ENCODE results near the gene TSC22D1. TPM values are rescaled to one million over a fixed set of nuclear protein-coding genes. Genes with fewer than 3 reads are reported as not detected.
"Not testable (repeated sequence)": the region's sequence is repeated elsewhere in the genome, so short reads cannot be mapped to it uniquely, and the experiment has no call there.

The TSC22D1 gene
- total and polyA plus RNA-seq, 4 donors, result 21.0 to 43.5 (median 37.0) TPM

DNA sequence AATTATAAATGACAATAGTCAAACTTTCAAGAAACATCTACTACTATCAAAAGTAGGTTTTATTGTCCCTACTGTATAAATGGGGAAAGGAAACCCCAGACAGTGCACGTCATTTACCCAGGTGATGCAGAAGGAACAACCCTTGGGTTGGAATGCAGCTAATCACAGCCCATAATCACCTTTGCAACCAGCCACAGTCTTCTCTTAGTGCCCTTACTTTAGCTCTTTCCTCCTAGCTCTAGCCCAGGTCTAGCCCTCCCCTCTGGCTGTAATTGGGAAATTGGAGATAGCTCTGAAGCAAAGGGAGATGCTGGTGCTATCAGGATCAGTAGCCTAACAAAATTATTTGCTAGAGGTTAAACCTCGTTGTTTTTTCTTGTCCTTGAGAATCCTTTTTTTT lies 25.5 kb upstream of the TSC22D1 start:
- no peak for TF ChIP-seq FOXA2 (IDR thresholded peaks at IDR 0.05)
- TF ChIP-seq, protein P1, sequence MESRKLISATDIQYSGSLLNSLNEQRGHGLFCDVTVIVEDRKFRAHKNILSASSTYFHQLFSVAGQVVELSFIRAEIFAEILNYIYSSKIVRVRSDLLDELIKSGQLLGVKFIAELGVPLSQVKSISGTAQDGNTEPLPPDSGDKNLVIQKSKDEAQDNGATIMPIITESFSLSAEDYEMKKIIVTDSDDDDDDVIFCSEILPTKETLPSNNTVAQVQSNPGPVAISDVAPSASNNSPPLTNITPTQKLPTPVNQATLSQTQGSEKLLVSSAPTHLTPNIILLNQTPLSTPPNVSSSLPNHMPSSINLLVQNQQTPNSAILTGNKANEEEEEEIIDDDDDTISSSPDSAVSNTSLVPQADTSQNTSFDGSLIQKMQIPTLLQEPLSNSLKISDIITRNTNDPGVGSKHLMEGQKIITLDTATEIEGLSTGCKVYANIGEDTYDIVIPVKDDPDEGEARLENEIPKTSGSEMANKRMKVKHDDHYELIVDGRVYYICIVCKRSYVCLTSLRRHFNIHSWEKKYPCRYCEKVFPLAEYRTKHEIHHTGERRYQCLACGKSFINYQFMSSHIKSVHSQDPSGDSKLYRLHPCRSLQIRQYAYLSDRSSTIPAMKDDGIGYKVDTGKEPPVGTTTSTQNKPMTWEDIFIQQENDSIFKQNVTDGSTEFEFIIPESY (IDR thresholded peaks at IDR 0.05), result no peak
- no peak for DNase-seq (ENCODE audit: low spot score)
- Histone ChIP-seq H3K36me3 (ENCODE audit: control insufficient read depth in 4 of 4, insufficient read depth in 3 of 4, low read depth in 1 of 4, low read length in 3 of 4) (no peaks in the 10 kb centered on the region), H3K9ac (ENCODE audit: low read depth in 1 of 2, low read length in 2 of 2) (no peak overlapping the region), H3K4me3 (ENCODE audit: low read depth in 1 of 3, low read length in 3 of 3) (no peak overlapping the region), H3K9me3 (ENCODE audit: control insufficient read depth in 4 of 4, low read length in 3 of 4) (no peaks in the 10 kb centered on the region), H3K27me3 (ENCODE audit: control insufficient read depth in 4 of 4, insufficient read depth in 4 of 4, low read length in 3 of 4) (no peaks in the 10 kb centered on the region), H3K4me1 (ENCODE audit: control insufficient read depth in 4 of 4, insufficient read depth in 4 of 4, low read length in 3 of 4) (no peaks in the 10 kb centered on the region), H3K27ac (ENCODE audit: low read depth in 1 of 2, low read length in 2 of 2) (no peak overlapping the region)
- 59% methylated on average over 2 of the region's 2 CpGs for WGBS

DNA sequence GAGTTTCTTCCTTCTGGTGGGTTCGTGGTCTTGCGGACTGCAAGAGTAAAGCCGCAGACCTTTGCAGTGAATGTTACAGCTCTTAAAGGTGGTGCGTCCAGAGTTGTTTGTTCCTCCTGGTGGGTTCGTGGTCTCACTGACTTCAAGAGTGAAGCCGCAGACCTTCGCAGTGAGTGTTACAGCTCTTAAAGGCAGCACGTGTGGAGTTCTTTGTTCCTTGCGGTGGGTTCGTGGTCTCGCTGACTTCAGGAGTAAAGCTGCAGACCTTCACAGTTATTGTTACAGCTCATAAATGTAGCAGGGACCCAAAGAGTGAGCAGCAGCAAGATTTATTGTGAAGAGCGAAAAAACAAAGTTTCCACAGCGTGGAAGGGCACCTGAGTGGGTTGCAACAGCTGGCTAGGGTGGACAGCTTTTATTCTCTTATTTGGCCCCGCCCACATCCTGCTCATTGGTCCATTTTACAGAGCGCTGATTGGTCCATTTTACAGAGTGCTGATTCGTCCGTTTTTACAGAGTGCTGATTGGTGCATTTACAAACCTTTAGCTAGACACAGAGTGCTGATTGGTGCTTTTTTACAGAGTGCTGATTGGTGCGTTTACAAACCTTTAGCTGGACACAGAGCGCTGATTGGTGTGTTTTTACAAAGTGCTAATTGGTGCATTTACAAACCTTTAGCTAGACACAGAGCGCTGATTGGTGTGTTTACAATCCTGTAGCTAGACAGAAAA lies 17.9 kb upstream of the TSC22D1 start:
- not testable (repeated sequence) for H3K27ac ChIP-seq (ENCODE audit: low read depth in 1 of 2, low read length in 2 of 2); H3K27me3 ChIP-seq (ENCODE audit: control insufficient read depth in 4 of 4, insufficient read depth in 4 of 4, low read length in 3 of 4); H3K4me1 ChIP-seq (ENCODE audit: control insufficient read depth in 4 of 4, insufficient read depth in 4 of 4, low read length in 3 of 4); H3K9me3 ChIP-seq (ENCODE audit: control insufficient read depth in 4 of 4, low read length in 3 of 4); H3K9ac ChIP-seq (ENCODE audit: low read depth in 1 of 2, low read length in 2 of 2); H3K4me3 ChIP-seq (ENCODE audit: low read depth in 1 of 3, low read length in 3 of 3); DNase-seq (ENCODE audit: low spot score); H3K36me3 ChIP-seq (ENCODE audit: control insufficient read depth in 4 of 4, insufficient read depth in 3 of 4, low read depth in 1 of 4, low read length in 3 of 4)
- 92% methylated on average over 20 of the region's 20 CpGs for WGBS

DNA sequence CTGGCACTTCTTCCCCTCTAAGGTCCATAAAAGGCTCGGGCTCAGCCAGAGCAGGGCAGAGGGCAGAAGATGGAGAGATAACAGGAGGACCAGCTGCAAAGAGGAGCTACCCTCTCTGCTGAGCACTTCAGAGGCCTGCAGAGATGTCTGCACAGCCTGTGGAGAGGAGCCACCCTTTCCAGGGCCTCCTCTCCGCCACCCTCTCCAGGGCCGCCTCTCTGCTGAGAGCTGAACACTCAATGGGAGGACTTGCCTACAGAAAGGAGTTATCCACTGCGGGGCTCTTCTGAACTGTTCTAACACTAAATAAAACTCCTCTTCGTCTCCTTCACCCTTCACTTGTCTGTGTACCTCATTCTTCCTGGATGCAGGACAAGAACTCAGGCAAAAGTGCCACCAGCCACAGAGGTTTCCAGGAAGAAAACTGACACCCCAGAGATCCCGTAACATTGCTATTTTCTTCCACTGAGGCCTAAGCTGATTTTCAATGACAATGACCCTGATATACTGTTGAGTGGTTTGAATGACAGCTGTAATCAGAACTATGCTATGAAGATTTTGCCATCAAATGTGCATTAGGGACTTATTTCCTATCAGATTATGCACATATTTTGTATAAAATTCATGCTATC lies 16.2 kb upstream of the TSC22D1 start:
- peaks cover 0 to 2% (median 0%) of the 10 kb centered on the region in 4 donors for H3K9me3 ChIP-seq (ENCODE audit: control insufficient read depth in 4 of 4, low read length in 3 of 4)
- no peak overlapping the region for H3K4me3 ChIP-seq (ENCODE audit: low read depth in 1 of 3, low read length in 3 of 3)
- no peak overlapping the region for H3K27ac ChIP-seq (ENCODE audit: low read depth in 1 of 2, low read length in 2 of 2)
- H3K4me1 ChIP-seq (ENCODE audit: control insufficient read depth in 4 of 4, insufficient read depth in 4 of 4, low read length in 3 of 4), result no peaks in the 10 kb centered on the region
- WGBS, result 87% methylated on average over 6 of the region's 6 CpGs
- H3K9ac ChIP-seq (ENCODE audit: low read depth in 1 of 2, low read length in 2 of 2), result no peak overlapping the region
- H3K36me3 ChIP-seq (ENCODE audit: control insufficient read depth in 4 of 4, insufficient read depth in 3 of 4, low read depth in 1 of 4, low read length in 3 of 4), result no peaks in the 10 kb centered on the region
- H3K27me3 ChIP-seq (ENCODE audit: control insufficient read depth in 4 of 4, insufficient read depth in 4 of 4, low read length in 3 of 4), result peaks cover 0 to 4% (median under 1%) of the 10 kb centered on the region in 4 donors
- DNase-seq (ENCODE audit: low spot score), result no peak
- no peak for TF ChIP-seq TAF1 (conservative IDR thresholded peaks at IDR 0.05)
- TF ChIP-seq EGR1 (IDR thresholded peaks at IDR 0.05; ENCODE audit: low read depth in 2 of 2), result no peak
- TF ChIP-seq FOXA2 (IDR thresholded peaks at IDR 0.05), result no peak
- TF ChIP-seq YY1 (IDR thresholded peaks at IDR 0.05), result no peak
- TF ChIP-seq, protein P2, sequence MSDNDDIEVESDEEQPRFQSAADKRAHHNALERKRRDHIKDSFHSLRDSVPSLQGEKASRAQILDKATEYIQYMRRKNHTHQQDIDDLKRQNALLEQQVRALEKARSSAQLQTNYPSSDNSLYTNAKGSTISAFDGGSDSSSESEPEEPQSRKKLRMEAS (IDR thresholded peaks at IDR 0.05), result no peak
- no peak for TF ChIP-seq FOXA1 (IDR thresholded peaks at IDR 0.05)
- TF ChIP-seq SP1 (IDR thresholded peaks at IDR 0.05), result no peak
- no peak for TF ChIP-seq JUND (IDR thresholded peaks at IDR 0.05)
- no peak for TF ChIP-seq RAD21 (IDR thresholded peaks at IDR 0.05)
- TF ChIP-seq, protein P3, sequence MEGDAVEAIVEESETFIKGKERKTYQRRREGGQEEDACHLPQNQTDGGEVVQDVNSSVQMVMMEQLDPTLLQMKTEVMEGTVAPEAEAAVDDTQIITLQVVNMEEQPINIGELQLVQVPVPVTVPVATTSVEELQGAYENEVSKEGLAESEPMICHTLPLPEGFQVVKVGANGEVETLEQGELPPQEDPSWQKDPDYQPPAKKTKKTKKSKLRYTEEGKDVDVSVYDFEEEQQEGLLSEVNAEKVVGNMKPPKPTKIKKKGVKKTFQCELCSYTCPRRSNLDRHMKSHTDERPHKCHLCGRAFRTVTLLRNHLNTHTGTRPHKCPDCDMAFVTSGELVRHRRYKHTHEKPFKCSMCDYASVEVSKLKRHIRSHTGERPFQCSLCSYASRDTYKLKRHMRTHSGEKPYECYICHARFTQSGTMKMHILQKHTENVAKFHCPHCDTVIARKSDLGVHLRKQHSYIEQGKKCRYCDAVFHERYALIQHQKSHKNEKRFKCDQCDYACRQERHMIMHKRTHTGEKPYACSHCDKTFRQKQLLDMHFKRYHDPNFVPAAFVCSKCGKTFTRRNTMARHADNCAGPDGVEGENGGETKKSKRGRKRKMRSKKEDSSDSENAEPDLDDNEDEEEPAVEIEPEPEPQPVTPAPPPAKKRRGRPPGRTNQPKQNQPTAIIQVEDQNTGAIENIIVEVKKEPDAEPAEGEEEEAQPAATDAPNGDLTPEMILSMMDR (IDR thresholded peaks at IDR 0.05; ENCODE audit: low read depth, low read length, missing input control), result no peak
- TF ChIP-seq, protein P4, sequence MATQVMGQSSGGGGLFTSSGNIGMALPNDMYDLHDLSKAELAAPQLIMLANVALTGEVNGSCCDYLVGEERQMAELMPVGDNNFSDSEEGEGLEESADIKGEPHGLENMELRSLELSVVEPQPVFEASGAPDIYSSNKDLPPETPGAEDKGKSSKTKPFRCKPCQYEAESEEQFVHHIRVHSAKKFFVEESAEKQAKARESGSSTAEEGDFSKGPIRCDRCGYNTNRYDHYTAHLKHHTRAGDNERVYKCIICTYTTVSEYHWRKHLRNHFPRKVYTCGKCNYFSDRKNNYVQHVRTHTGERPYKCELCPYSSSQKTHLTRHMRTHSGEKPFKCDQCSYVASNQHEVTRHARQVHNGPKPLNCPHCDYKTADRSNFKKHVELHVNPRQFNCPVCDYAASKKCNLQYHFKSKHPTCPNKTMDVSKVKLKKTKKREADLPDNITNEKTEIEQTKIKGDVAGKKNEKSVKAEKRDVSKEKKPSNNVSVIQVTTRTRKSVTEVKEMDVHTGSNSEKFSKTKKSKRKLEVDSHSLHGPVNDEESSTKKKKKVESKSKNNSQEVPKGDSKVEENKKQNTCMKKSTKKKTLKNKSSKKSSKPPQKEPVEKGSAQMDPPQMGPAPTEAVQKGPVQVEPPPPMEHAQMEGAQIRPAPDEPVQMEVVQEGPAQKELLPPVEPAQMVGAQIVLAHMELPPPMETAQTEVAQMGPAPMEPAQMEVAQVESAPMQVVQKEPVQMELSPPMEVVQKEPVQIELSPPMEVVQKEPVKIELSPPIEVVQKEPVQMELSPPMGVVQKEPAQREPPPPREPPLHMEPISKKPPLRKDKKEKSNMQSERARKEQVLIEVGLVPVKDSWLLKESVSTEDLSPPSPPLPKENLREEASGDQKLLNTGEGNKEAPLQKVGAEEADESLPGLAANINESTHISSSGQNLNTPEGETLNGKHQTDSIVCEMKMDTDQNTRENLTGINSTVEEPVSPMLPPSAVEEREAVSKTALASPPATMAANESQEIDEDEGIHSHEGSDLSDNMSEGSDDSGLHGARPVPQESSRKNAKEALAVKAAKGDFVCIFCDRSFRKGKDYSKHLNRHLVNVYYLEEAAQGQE (IDR thresholded peaks at IDR 0.05), result no peak
- TF ChIP-seq HNF4G (IDR thresholded peaks at IDR 0.05), result no peak
- no peak for TF ChIP-seq HNF4A (conservative IDR thresholded peaks at IDR 0.05)
- no peak for TF ChIP-seq NR2F2 (IDR thresholded peaks at IDR 0.05)
- TF ChIP-seq, protein P1 (IDR thresholded peaks at IDR 0.05), result no peak
- TF ChIP-seq RXRA (IDR thresholded peaks at IDR 0.05), result no peak
- no peak for TF ChIP-seq GABPA (IDR thresholded peaks at IDR 0.05 in 1 of 2, conservative IDR thresholded peaks at IDR 0.05 in 1 of 2)
